ENCODE measurements around the gene IQCK.

The IQCK gene

DNA sequence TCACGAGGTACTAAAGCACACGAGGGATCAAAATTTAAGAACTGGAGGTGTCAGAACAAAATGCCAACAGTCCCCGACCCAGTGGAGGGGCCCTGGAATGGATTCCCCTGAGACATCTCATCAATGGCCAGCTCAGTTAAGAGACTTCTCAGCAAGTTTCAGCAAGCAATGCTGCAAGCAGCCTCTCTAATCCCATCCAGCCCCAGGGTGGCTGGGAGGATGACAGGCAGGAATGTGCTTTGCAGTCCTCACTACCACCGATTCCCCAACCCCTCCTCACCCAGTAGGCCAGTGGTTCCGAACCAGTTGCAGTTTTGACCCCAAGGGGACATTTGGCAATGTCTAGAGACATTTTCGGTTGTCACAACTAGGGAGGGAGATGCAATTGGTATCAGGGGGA is 157.8 kb downstream of the IQCK start:
- DNase-seq (ENCODE audit: low read depth): no peak
- H3K4me3 ChIP-seq (ENCODE audit: low read depth, low read length): no peak overlapping the region
- no peak for TF ChIP-seq CTCF (IDR thresholded peaks at IDR 0.05; ENCODE audit: control insufficient read depth, extremely low read depth, insufficient read depth)

- TF ChIP-seq CTCF (IDR thresholded peaks at IDR 0.05; ENCODE audit: control insufficient read depth, extremely low read depth, insufficient read depth): no peak
- no peak for DNase-seq (ENCODE audit: low read depth)
- no peak overlapping the region for H3K4me3 ChIP-seq (ENCODE audit: low read depth, low read length)
Measured at GRCh38 chr16:19876501-19877059, 158.5 kb downstream of the IQCK start.

- no peak for TF ChIP-seq CTCF (IDR thresholded peaks at IDR 0.05; ENCODE audit: control insufficient read depth, extremely low read depth, insufficient read depth)
- H3K4me3 ChIP-seq (ENCODE audit: low read depth, low read length): no peak overlapping the region
- no peak for DNase-seq (ENCODE audit: low read depth)
Measured at GRCh38 chr16:19878757-19879156, 160.7 kb downstream of the IQCK start.

DNA sequence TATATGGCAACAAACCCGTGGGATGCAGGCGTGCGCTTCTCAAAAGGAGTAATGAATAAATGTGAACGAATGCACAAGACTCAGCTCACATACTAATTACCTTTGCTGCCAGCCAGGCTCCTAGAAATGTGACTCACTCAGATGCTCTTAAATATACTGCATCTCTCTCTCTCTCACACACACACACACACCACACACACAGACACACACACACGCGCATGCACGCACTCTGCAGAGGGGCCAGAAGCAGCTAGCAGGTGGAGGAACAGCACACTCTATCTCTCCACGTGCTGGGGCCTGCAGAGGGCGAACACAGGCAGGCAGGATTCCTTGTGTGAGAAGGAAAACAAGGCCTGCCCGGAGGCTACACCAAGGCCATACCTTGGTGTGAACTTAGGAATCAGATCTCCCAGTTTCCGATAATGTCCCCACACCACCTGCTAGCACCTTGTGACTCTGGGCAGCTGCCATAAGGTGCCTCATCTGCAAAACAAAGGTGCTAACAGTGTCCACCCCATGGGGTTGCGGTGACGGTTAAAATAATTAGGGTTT is 161.2 kb downstream of the IQCK start:
- H3K4me3 ChIP-seq (ENCODE audit: low read depth, low read length): no peak overlapping the region
- 0 out of 2 replicates have a peak, but pooled peaks have one; percentile 4 for TF ChIP-seq CTCF (IDR thresholded peaks at IDR 0.05; ENCODE audit: control insufficient read depth, extremely low read depth, insufficient read depth)
- DNase-seq (ENCODE audit: low read depth): no peak

DNA sequence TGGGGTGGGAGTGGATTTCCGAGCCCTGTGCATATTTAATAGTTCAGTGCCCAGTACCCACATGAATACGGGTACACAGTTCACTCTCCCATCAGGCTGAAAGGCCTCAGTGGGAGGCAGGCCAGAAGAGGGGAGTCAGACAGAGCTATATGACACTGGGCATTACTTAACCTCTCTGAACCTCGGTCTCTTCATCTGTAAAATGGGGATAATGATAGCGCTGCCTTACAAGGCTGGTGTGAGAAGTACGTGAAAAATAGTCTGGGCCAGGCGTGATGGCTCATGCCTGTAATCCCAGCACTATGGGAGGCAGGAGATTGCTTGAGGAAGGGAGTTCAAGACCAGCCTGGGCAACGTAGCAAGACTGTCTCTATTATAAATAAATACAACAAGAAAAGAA is 163.0 kb downstream of the IQCK start:
- TF ChIP-seq CTCF (IDR thresholded peaks at IDR 0.05; ENCODE audit: control insufficient read depth, extremely low read depth, insufficient read depth): no peak
- no peak overlapping the region for H3K4me3 ChIP-seq (ENCODE audit: low read depth, low read length)
- no peak for DNase-seq (ENCODE audit: low read depth)

GRCh38 chr16:19881783-19882182 is 163.7 kb downstream of the IQCK start:
- no peak for DNase-seq (ENCODE audit: low read depth)
- H3K4me3 ChIP-seq (ENCODE audit: low read depth, low read length): no peak overlapping the region
- no peak for TF ChIP-seq CTCF (IDR thresholded peaks at IDR 0.05; ENCODE audit: control insufficient read depth, extremely low read depth, insufficient read depth)

GRCh38 chr16:19882186-19882585 is 164.1 kb downstream of the IQCK start:
- DNase-seq (ENCODE audit: low read depth): no peak
- H3K4me3 ChIP-seq (ENCODE audit: low read depth, low read length): no peak overlapping the region
- TF ChIP-seq CTCF (IDR thresholded peaks at IDR 0.05; ENCODE audit: control insufficient read depth, extremely low read depth, insufficient read depth): no peak

Measured in LNCaP clone FGC (cell line).